Sigmoid colon (tissue), 4 donors: ENCODE measurements around the gene AKAP8L.

ENCODE experiments used
- EP300 ChIP-seq, 4 donors: sonication (generic); formaldehyde crosslinking; IDR thresholded peaks; one replicate each; pipeline ENCODE4 v1.6.1; 2017; ENCODE audit warnings: antibody characterized with exemption in 4 of 4
- POLR2A ChIP-seq, 2 donors: fragments of 450-650 bp; IDR thresholded peaks; one replicate each; pipeline ENCODE4 v1.6.1; 2016; ENCODE audit warnings: antibody characterized with exemption in 2 of 2, mild to moderate bottlenecking in 2 of 2, moderate library complexity in 2 of 2
- POLR2AphosphoS5 ChIP-seq, 4 donors: sonication (generic); formaldehyde crosslinking; IDR thresholded peaks; one replicate each; pipeline ENCODE4 v1.6.1; 2017; ENCODE audit warnings: antibody characterized with exemption in 4 of 4
- TF ChIP-seq, protein P1 (sequence below), 4 experiments: fragments of 450-650 bp in 3 of 4; fragments of 200-600 bp in 1 of 4; IDR thresholded peaks; one replicate each; pipeline ENCODE4 v1.5.1; 2016 to 2019; ENCODE audit warnings: antibody characterized with exemption in 4 of 4, mild to moderate bottlenecking in 3 of 4, moderate library complexity in 2 of 4

DNA sequence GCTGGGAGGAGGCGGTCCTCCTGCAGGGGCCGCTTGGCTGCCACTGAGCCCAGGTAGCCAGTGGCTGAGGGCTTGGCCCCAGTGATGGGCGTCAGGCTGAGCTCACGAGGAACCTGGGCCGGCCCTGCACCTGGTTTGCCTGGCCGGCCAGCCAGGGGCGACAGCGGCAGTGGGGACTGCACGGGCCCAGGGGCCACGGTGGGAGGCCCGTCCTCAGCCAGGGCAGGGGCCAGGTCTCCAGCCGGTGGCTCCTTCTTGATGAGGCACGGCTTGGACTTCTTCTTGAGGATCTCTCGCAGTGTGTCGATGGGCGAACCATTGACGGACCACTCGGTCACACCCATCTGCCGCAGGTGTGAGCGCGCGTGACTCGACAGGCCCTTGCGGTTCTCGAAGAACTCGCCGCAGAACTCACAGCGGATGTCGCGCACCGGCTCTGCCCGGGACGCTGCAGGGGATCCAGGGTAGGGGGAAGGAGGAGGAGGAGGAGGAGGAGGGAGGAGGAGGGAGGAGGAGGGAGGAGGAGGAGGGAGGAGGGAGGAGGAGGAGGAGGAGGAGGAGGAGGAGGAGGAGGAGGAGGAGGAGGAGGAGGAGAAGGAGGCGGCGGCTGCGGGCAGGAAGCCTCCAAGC lies 6.6 kb upstream of the AKAP8L start:
- TF ChIP-seq POLR2A (IDR thresholded peaks at IDR 0.05) (no peak), POLR2AphosphoS5 (IDR thresholded peaks at IDR 0.05) (no peak), EP300 (IDR thresholded peaks at IDR 0.05) (no peak)
- TF ChIP-seq, protein P1, sequence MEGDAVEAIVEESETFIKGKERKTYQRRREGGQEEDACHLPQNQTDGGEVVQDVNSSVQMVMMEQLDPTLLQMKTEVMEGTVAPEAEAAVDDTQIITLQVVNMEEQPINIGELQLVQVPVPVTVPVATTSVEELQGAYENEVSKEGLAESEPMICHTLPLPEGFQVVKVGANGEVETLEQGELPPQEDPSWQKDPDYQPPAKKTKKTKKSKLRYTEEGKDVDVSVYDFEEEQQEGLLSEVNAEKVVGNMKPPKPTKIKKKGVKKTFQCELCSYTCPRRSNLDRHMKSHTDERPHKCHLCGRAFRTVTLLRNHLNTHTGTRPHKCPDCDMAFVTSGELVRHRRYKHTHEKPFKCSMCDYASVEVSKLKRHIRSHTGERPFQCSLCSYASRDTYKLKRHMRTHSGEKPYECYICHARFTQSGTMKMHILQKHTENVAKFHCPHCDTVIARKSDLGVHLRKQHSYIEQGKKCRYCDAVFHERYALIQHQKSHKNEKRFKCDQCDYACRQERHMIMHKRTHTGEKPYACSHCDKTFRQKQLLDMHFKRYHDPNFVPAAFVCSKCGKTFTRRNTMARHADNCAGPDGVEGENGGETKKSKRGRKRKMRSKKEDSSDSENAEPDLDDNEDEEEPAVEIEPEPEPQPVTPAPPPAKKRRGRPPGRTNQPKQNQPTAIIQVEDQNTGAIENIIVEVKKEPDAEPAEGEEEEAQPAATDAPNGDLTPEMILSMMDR (IDR thresholded peaks at IDR 0.05), result no peak
